SK-N-SH (cell line): ENCODE data around the gene SHPK.

Experiments
- CHD2 ChIP-seq: fragments of 150-350 bp; IDR thresholded peaks from 2 replicates; pipeline ENCODE4 v1.6.1; 2018; ENCODE audit warnings: low read length; ENCODE audit not compliant: partially characterized antibody
- FOXJ3 ChIP-seq: sonication (generic); formaldehyde crosslinking; IDR thresholded peaks from 2 replicates; pipeline ENCODE4 v1.5.1; 2020; ENCODE audit warnings: mild to moderate bottlenecking, missing genetic modification reagents
- NFIC ChIP-seq: IDR thresholded peaks from 2 replicates; pipeline ENCODE4 v1.4.0; 2012; ENCODE audit warnings: borderline replicate concordance
- POLR2AphosphoS5 ChIP-seq: IDR thresholded peaks from 2 replicates; pipeline ENCODE4 v1.6.1; 2012; ENCODE audit warnings: low read depth, low read length
- SMC3 ChIP-seq: IDR thresholded peaks from 2 replicates; pipeline ENCODE4 v1.6.1; 2012; ENCODE audit warnings: low read depth, low read length, improper control_type of control experiment
- TAF1 ChIP-seq: IDR thresholded peaks from 2 replicates; pipeline ENCODE4 v1.6.1; 2012; ENCODE audit warnings: low read depth, mild to moderate bottlenecking, low read length, moderate library complexity, borderline replicate concordance
- TEAD4 ChIP-seq: IDR thresholded peaks from 2 replicates; pipeline ENCODE4 v1.4.0; 2012; ENCODE audit warnings: mild to moderate bottlenecking, borderline replicate concordance; ENCODE audit not compliant: insufficient read depth
- TF ChIP-seq, protein P1 (sequence below): fragments of 200-600 bp; sonication (generic); IDR thresholded peaks from 2 replicates; pipeline ENCODE4 v1.6.1; 2017; ENCODE audit warnings: antibody characterized with exemption, mild to moderate bottlenecking, moderate library complexity

DNA sequence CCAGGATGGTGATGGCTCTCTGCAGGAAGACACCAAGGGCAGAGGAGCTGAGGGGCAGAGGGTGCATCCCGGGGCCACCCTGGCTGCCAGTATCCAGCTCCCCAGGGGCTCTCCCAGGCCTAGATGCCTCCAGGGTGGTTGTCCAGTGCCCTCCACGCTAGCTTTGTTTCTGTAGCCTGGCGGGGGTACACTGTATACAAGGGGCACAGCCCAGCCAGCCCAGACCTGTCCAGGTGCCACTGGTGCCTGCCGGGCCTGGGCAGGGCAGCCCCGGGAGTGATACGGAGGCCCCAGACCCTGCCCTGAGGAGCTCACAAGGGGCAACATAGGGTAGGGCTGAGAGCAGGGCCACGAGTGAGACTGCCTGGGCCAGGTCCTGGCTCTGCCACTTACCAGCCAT, 63.8 kb downstream of the SHPK start:
- TF ChIP-seq NFIC (no peak), SMC3 (no peak), FOXJ3 (no peak), TAF1 (no peak), POLR2AphosphoS5 (no peak), CHD2 (no peak), TEAD4 (no peak)
- TF ChIP-seq, protein P1, sequence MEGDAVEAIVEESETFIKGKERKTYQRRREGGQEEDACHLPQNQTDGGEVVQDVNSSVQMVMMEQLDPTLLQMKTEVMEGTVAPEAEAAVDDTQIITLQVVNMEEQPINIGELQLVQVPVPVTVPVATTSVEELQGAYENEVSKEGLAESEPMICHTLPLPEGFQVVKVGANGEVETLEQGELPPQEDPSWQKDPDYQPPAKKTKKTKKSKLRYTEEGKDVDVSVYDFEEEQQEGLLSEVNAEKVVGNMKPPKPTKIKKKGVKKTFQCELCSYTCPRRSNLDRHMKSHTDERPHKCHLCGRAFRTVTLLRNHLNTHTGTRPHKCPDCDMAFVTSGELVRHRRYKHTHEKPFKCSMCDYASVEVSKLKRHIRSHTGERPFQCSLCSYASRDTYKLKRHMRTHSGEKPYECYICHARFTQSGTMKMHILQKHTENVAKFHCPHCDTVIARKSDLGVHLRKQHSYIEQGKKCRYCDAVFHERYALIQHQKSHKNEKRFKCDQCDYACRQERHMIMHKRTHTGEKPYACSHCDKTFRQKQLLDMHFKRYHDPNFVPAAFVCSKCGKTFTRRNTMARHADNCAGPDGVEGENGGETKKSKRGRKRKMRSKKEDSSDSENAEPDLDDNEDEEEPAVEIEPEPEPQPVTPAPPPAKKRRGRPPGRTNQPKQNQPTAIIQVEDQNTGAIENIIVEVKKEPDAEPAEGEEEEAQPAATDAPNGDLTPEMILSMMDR = no peak
